H1 (cell line): ENCODE data around the gene ZNF483. TPM values are rescaled to one million over a fixed set of nuclear protein-coding genes. Genes with fewer than 3 reads are reported as not detected.

ENCODE experiments used
- CTBP2 ChIP-seq: IDR thresholded peaks from 2 replicates; pipeline ENCODE4 v1.7.0; 2011; ENCODE audit warnings: borderline replicate concordance, mild to moderate bottlenecking, moderate library complexity, mixed read lengths, low read length; ENCODE audit not compliant: insufficient read depth, insufficient read length
- SIN3A ChIP-seq, 2 experiments: IDR thresholded peaks in 1 of 2; conservative IDR thresholded peaks in 1 of 2; 2 replicates each; pipeline ENCODE4 v1.6.1; 2011 to 2012; ENCODE audit warnings: low read length in 2 of 2, improper control_type of control experiment in 1 of 2, low read depth in 1 of 2, mild to moderate bottlenecking in 1 of 2
- TAF7 ChIP-seq: optimal IDR thresholded peaks from 2 replicates; pipeline ENCODE3; 2011; ENCODE audit warnings: low read depth, mild to moderate bottlenecking, inconsistent platforms, low read length, moderate library complexity, borderline replicate concordance
- polyA plus RNA-seq, 7 experiments: library from polyadenylated mRNA; depleted of rRNA in 3 of 7; stranded (reverse) in 5 of 7; unstranded in 2 of 7; fragments of >200 nt in 5 of 7; fragments of 200-250 nt in 2 of 7; gene quantifications; 1 replicate in 5 of 7; 2 replicates in 1 of 7; 4 replicates in 1 of 7; pipeline versions ENCODE4 v1.2.1 to v1.2.3, GENCODE V29; 2011 to 2013; ENCODE audit warnings: missing spikeins in 2 of 7, mixed read lengths in 2 of 7
- total RNA-seq: library from RNA; stranded (reverse); fragmentation: NEBNext Ultra II Directional; extraction: Animal tissue kit (Norgen Biotek cat#: 25700); gene quantifications from 2 replicates; pipeline ENCODE4 v1.2.1, GENCODE V29; 2021

The ZNF483 gene
- total and polyA plus RNA-seq, 2 of the 8 experiments (the other 6 are each of a cell fraction or from before 2014, with no cell fraction given), result 4.8 to 83.8 TPM

GRCh38 chr9:111559000-111559610 lies 34.1 kb downstream of the ZNF483 start (continued):
- TF ChIP-seq TAF7 (no peak), CTBP2 (no peak), SIN3A (conservative IDR thresholded peaks at IDR 0.05 in 1 of 2, IDR thresholded peaks at IDR 0.05 in 1 of 2; ENCODE audit: low read depth in 1 of 2, low read length in 2 of 2) (no peak)
- TF ChIP-seq, all 59 proteins: peak for 0
